Parathyroid adenoma (tissue), 2 donors: ENCODE measurements around the gene BBS12.

ENCODE experiments used
- H2AFZ ChIP-seq: fragments of 300-600 bp; sonication (generic); one replicate; pipeline ENCODE4 v1.7.0; 2017; ENCODE audit warnings: antibody characterized with exemption, mild to moderate bottlenecking
- H3K27ac ChIP-seq: fragments of 300-600 bp; sonication (generic); one replicate; pipeline ENCODE4 v1.7.0; 2017
- H3K27me3 ChIP-seq: fragments of 300-600 bp; sonication (generic); one replicate; pipeline ENCODE4 v1.7.0; 2017; ENCODE audit warnings: low read length; ENCODE audit not compliant: control insufficient read depth, insufficient read depth
- H3K36me3 ChIP-seq: fragments of 300-600 bp; sonication (generic); one replicate; pipeline ENCODE4 v1.7.0; 2017; ENCODE audit warnings: low read length; ENCODE audit not compliant: control insufficient read depth, insufficient read depth
- H3K4me1 ChIP-seq: fragments of 300-600 bp; sonication (generic); one replicate; pipeline ENCODE4 v1.7.0; 2017; ENCODE audit warnings: control low read depth
- H3K4me2 ChIP-seq: fragments of 300-600 bp; sonication (generic); one replicate; pipeline ENCODE4 v1.7.0; 2017; ENCODE audit warnings: low read length
- H3K4me3 ChIP-seq: fragments of 300-600 bp; sonication (generic); one replicate; pipeline ENCODE4 v1.7.0; 2017; ENCODE audit warnings: low read depth, low read length
- H3K79me2 ChIP-seq: fragments of 300-600 bp; sonication (generic); one replicate; pipeline ENCODE4 v1.7.0; 2017; ENCODE audit warnings: control low read depth
- H3K9ac ChIP-seq: fragments of 300-600 bp; sonication (generic); one replicate; pipeline ENCODE4 v1.7.0; 2017; ENCODE audit warnings: mild to moderate bottlenecking
- H3K9me3 ChIP-seq: fragments of 300-600 bp; sonication (generic); one replicate; pipeline ENCODE4 v1.7.0; 2017; ENCODE audit warnings: low read length; ENCODE audit not compliant: control insufficient read depth
- TF ChIP-seq, protein P1 (sequence below): fragments of 300-600 bp; sonication (generic); IDR thresholded peaks from one replicate; pipeline ENCODE4 v1.7.0; 2017; ENCODE audit warnings: antibody characterized with exemption, mild to moderate bottlenecking
- donor health status: primary hyperparathyroidism.

Gene BBS12

DNA sequence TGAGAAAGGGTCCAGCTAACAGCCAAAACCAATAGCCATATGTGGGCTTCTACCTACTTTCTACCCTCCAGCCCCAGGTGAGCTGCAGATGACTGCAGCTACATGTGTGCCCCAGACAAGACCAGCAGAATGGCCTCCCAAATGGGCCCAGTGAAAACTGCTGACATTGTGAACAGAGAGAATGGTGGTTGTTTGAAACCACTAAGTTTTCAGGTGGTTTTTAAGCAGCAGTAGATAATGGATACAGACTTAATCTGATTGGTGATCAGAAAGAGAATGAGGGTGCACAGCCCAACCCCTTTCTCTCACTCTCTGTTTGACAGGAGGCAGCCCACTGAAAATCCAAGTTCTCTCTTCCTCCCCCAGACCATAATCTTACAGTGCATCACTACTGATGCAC lies 42.5 kb upstream of the BBS12 start:
- TF ChIP-seq, protein P1, sequence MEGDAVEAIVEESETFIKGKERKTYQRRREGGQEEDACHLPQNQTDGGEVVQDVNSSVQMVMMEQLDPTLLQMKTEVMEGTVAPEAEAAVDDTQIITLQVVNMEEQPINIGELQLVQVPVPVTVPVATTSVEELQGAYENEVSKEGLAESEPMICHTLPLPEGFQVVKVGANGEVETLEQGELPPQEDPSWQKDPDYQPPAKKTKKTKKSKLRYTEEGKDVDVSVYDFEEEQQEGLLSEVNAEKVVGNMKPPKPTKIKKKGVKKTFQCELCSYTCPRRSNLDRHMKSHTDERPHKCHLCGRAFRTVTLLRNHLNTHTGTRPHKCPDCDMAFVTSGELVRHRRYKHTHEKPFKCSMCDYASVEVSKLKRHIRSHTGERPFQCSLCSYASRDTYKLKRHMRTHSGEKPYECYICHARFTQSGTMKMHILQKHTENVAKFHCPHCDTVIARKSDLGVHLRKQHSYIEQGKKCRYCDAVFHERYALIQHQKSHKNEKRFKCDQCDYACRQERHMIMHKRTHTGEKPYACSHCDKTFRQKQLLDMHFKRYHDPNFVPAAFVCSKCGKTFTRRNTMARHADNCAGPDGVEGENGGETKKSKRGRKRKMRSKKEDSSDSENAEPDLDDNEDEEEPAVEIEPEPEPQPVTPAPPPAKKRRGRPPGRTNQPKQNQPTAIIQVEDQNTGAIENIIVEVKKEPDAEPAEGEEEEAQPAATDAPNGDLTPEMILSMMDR, result no peak
- H3K4me2 ChIP-seq, result no peak overlapping the region
- H3K36me3 ChIP-seq, result no peaks in the 10 kb centered on the region
- H3K9me3 ChIP-seq, result no peaks in the 10 kb centered on the region
- no peaks in the 10 kb centered on the region for H3K4me1 ChIP-seq
- H2AFZ ChIP-seq, result no peak overlapping the region
- H3K4me3 ChIP-seq, result no peak overlapping the region
- no peak overlapping the region for H3K9ac ChIP-seq
- H3K27me3 ChIP-seq, result no peaks in the 10 kb centered on the region
- H3K79me2 ChIP-seq, result no peaks in the 10 kb centered on the region
- no peak overlapping the region for H3K27ac ChIP-seq

DNA sequence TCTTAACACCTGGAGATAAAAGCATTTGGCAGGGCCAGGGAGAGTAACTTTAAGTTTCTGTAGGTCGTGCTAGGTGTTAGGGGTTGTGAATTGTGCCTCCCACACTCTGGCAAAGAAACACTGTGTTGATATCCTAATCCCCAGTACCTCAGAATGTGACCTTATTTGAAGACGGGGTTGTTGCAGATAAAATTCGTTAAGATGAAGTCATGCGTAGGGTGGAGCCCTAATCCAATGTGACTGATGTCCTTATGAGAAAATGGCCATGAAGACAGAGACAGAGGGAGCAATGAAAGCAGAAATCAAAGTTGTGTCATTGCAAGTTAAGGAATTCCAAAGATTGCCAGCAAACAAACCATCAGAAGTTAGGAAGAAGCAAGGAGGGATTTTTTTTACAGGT lies 40.5 kb upstream of the BBS12 start:
- H3K4me3 ChIP-seq, result no peak overlapping the region
- H3K4me2 ChIP-seq, result no peak overlapping the region
- H3K36me3 ChIP-seq, result no peaks in the 10 kb centered on the region
- no peak overlapping the region for H3K9ac ChIP-seq
- no peaks in the 10 kb centered on the region for H3K4me1 ChIP-seq
- H3K79me2 ChIP-seq, result no peaks in the 10 kb centered on the region
- no peaks in the 10 kb centered on the region for H3K9me3 ChIP-seq
- no peak overlapping the region for H3K27ac ChIP-seq
- no peak overlapping the region for H2AFZ ChIP-seq
- H3K27me3 ChIP-seq, result no peaks in the 10 kb centered on the region
- TF ChIP-seq, protein P1, result no peak

DNA sequence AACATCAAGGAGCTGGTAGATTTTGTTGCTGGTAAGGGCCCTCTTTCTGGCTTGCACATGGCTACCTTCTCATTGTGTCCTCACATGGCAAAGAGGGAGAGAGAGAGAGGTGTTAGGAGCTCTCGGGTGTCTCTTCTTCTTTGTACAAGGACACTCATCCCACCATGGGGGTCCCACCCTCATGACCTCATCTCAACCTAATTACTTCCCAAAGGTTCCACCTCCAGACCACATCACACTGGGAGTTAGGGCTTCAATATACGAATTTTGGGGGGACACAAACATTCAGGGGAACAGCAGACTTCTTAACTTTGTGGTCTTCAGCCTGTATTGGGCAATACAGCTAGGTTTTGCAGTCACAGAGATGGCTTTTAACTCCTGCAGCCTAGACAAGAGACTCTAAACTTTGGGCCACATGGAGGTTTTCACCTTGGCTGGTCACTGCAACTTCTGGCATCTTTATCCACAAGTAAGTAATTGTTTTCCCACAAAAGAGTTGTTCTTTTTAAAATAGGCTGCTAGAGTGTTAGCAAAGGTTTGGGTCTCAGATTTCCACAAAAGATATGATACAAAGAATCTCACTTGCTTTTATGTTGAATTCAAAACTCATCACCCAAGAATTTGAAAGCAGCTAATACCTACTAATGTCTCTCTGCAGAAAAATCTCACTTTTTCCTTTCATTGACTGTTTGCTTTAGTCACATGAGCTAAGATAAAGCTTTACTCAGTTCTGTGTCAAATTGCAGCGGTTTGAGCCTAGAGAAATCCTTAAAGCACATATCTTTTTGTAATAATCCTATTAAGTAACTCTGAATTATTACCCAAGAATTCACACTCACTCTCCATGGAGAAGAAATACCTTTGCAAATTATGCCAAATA lies 39.6 kb upstream of the BBS12 start:
- TF ChIP-seq, protein P1, result no peak
- H3K27me3 ChIP-seq, result no peaks in the 10 kb centered on the region

DNA sequence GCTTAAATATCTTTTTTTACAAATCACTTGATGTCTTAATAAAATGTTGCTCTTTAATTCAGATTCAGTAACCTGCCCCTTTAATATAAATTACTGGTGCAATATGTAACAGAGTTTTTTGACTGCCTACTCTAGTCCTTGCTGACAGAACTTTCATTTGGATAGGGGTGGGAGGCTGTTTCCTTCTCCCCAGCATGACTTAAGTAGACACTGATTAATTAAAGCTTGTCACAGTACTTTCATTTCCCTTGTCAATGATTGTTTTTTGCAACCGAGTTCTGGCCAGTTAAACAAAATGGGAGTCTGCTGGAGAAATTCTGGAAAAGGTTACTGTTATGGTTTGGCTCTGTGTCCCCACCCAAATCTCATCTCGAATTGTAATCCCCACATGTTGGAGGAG lies 37.3 kb upstream of the BBS12 start:
- no peak overlapping the region for H3K4me2 ChIP-seq
- H3K79me2 ChIP-seq, result no peaks in the 10 kb centered on the region
- no peaks in the 10 kb centered on the region for H3K36me3 ChIP-seq
- H3K9me3 ChIP-seq, result no peaks in the 10 kb centered on the region
- H3K27ac ChIP-seq, result no peak overlapping the region
- no peaks in the 10 kb centered on the region for H3K27me3 ChIP-seq
- TF ChIP-seq, protein P1, result no peak
- H2AFZ ChIP-seq, result no peak overlapping the region
- H3K9ac ChIP-seq, result no peak overlapping the region
- no peak overlapping the region for H3K4me3 ChIP-seq
- H3K4me1 ChIP-seq, result peaks cover 2% of the 10 kb centered on the region

More for the DNA sequence above, 39.6 kb upstream of the BBS12 start:
- Histone ChIP-seq H3K36me3 (no peaks in the 10 kb centered on the region), H3K9me3 (no peaks in the 10 kb centered on the region), H2AFZ (no peak overlapping the region), H3K4me2 (no peak overlapping the region), H3K4me3 (no peak overlapping the region), H3K79me2 (no peaks in the 10 kb centered on the region), H3K4me1 (no peaks in the 10 kb centered on the region), H3K9ac (no peak overlapping the region), H3K27ac (no peak overlapping the region)
